ENCODE measurements around the gene PTGER2. TPM values are rescaled to one million over a fixed set of nuclear protein-coding genes. Genes with fewer than 3 reads are reported as not detected.

PTGER2 gene
- total RNA-seq, 4 donors from 2014 or later: 2.0 to 9.9 (median 3.5) TPM

DNA sequence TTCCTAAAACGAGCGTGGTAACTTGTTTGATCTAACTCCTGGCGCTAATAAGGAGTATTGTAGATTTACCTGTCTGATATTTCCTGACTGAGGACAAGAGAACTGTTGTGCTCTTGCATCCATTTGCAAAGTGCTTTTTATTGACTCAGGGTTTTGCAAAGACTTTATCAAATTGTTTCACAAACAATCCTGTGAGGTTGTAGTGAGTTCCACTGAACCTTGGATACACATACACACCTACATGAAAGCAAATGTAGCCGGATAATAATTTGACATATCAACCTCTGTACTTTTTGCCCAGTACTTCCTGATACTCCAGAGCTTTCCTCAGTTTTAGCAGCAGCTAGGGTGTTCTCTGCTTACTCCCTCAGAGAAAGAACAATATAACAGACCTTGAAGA lies 6.7 kb upstream of the PTGER2 start:
- TF ChIP-seq, protein P1, sequence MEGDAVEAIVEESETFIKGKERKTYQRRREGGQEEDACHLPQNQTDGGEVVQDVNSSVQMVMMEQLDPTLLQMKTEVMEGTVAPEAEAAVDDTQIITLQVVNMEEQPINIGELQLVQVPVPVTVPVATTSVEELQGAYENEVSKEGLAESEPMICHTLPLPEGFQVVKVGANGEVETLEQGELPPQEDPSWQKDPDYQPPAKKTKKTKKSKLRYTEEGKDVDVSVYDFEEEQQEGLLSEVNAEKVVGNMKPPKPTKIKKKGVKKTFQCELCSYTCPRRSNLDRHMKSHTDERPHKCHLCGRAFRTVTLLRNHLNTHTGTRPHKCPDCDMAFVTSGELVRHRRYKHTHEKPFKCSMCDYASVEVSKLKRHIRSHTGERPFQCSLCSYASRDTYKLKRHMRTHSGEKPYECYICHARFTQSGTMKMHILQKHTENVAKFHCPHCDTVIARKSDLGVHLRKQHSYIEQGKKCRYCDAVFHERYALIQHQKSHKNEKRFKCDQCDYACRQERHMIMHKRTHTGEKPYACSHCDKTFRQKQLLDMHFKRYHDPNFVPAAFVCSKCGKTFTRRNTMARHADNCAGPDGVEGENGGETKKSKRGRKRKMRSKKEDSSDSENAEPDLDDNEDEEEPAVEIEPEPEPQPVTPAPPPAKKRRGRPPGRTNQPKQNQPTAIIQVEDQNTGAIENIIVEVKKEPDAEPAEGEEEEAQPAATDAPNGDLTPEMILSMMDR (IDR thresholded peaks at IDR 0.05; ENCODE audit: low read depth): no peak

DNA sequence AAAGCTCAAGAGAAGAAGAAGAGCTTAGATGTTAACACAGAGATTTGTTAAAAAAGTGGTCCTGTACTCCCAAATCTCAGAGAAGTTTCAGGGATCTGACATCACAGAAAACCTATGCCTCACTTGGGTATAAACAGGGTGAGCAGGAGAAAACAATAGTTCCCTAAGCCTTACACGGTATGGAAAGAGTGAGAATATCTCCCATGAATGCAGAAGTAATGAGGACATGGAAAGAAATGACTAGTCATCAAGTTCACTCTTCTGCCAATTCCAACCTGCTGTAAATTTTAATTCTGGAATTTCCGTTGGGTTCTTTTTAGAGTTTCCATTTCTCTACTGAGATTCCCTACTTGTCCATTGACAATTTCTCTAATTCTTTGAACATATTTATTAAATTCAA lies 6.2 kb upstream of the PTGER2 start:
- TF ChIP-seq, protein P1 (IDR thresholded peaks at IDR 0.05; ENCODE audit: low read depth): no peak

DNA sequence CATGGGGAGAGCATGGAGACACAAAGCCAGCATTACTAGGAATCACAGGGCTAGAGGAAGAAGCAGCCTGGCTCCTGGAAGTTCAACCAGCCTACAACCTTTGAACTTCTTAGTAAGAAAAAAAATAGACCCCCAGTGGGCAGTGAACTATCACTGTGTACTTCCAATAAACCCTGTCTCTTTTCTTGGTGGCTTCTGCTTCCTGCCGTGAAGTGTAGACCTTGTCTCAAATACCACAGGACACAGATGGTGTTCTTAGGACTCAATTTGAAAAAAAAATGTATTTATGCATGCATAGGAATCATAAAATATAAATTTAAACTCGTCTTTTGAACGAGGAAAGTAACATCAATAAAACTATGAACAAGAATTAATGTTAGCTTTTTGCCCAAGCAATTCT lies 3.6 kb upstream of the PTGER2 start:
- TF ChIP-seq, protein P1 (IDR thresholded peaks at IDR 0.05; ENCODE audit: low read depth): no peak

DNA sequence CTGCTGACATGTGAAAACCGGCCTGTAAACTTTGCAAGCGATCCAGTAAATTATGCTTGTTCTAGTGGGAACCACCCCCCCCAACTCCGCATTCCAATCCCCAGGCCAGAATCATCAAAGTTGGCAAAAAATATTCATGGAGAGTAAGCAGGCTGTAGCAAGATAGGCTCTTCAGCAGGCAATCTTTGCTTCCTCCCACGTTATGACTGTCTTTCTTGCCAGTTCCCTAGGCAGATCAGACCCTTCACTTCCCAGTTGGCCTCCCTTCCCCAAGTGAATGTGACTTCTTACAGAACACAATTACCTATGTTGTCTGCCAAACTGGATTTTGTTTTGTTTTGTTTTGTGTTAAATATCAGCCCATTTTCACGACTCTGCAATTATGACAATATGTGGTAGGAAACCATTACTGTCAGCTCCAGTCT lies 1.2 kb upstream of the PTGER2 start:
- TF ChIP-seq, protein P1 (IDR thresholded peaks at IDR 0.05; ENCODE audit: low read depth): no peak

DNA sequence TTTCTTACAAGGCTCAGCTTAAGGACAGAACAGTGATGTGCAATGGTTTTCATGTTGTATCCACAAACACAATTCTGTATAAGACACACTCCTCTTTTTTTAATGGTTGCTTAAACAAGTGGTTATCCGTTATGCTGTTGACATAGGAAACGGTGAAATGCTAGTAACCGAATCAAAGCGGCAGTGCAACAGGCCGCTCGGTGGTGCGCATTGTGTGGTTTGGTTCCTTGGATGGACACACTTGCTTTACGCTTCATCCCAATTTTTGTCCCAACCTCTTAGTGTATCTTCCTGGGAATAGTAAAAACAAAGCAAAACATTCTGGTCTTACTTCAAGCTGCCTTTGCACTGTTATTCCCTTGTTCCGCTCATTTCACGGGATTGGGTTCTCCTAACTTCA lies 650 bp upstream of the PTGER2 start:
- TF ChIP-seq, protein P1 (IDR thresholded peaks at IDR 0.05; ENCODE audit: low read depth): no peak

DNA sequence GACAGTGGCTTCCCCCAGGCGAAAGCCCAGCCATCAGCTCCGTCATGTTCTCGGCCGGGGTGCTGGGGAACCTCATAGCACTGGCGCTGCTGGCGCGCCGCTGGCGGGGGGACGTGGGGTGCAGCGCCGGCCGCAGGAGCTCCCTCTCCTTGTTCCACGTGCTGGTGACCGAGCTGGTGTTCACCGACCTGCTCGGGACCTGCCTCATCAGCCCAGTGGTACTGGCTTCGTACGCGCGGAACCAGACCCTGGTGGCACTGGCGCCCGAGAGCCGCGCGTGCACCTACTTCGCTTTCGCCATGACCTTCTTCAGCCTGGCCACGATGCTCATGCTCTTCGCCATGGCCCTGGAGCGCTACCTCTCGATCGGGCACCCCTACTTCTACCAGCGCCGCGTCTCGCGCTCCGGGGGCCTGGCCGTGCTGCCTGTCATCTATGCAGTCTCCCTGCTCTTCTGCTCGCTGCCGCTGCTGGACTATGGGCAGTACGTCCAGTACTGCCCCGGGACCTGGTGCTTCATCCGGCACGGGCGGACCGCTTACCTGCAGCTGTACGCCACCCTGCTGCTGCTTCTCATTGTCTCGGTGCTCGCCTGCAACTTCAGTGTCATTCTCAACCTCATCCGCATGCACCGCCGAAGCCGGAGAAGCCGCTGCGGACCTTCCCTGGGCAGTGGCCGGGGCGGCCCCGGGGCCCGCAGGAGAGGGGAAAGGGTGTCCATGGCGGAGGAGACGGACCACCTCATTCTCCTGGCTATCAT lies 663 bp downstream of the PTGER2 start:
- TF ChIP-seq, protein P1 (IDR thresholded peaks at IDR 0.05; ENCODE audit: low read depth): no peak

DNA sequence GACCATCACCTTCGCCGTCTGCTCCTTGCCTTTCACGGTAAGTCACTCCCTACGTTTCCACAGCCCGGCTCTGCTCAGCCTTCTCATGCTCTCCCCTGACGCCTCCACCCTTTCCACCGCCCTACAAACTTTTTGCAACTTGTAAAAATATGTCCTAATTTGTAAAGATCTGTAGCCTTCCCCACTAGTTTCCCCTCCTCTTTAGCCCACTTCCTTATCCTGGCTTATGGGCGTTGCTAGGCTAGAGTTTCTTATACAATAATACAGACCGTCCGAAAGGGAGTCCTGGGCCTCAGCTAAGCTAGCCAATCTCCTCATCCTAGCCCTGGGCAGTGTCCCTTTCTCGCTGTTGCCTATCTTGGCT lies 1.2 kb downstream of the PTGER2 start:
- TF ChIP-seq, protein P1 (IDR thresholded peaks at IDR 0.05; ENCODE audit: low read depth): no peak
